HG03442 (cell line): ENCODE data around the gene GABRA5.

Experiments
- ATAC-seq: cut with Tn5 transposase; IDR thresholded peaks from one replicate; pipeline ENCODE4 v1.9.1; 2021; ENCODE audit warnings: mild to moderate bottlenecking, moderate library complexity; ENCODE audit not compliant: unreplicated experiment

GABRA5 gene

GRCh38 chr15:26921433-26921832 is 54.6 kb downstream of the GABRA5 start:
- no peak for ATAC-seq

- no peak for ATAC-seq
Measured at GRCh38 chr15:26926081-26926480, 59.2 kb downstream of the GABRA5 start.

GRCh38 chr15:26928051-26928450 is 61.2 kb downstream of the GABRA5 start:
- ATAC-seq = no peak

- ATAC-seq = no peak
Measured at GRCh38 chr15:26929588-26929987, 62.7 kb downstream of the GABRA5 start.

- ATAC-seq = no peak
Measured at GRCh38 chr15:26934848-26935247, 68.0 kb downstream of the GABRA5 start.

- no peak for ATAC-seq
Measured at GRCh38 chr15:26935322-26935721, 68.5 kb downstream of the GABRA5 start.

- ATAC-seq = no peak
Measured at GRCh38 chr15:26936502-26936901, 69.6 kb downstream of the GABRA5 start.

GRCh38 chr15:26937134-26937533 is 70.3 kb downstream of the GABRA5 start:
- no peak for ATAC-seq

- ATAC-seq = no peak
Measured at GRCh38 chr15:26939398-26939797, 72.5 kb downstream of the GABRA5 start.

GRCh38 chr15:26941489-26941888 is 74.6 kb downstream of the GABRA5 start:
- no peak for ATAC-seq

- no peak for ATAC-seq
Measured at GRCh38 chr15:26943866-26944265, 77.0 kb downstream of the GABRA5 start.

- ATAC-seq = no peak
Measured at GRCh38 chr15:26945046-26945445, 78.2 kb downstream of the GABRA5 start.

GRCh38 chr15:26950001-26950400 is 83.1 kb downstream of the GABRA5 start:
- no peak for ATAC-seq

GRCh38 chr15:26954403-26954802 is 87.5 kb downstream of the GABRA5 start:
- no peak for ATAC-seq

GRCh38 chr15:26967719-26968269 is 100.9 kb downstream of the GABRA5 start:
- ATAC-seq = no peak

- no peak for ATAC-seq
Measured at GRCh38 chr15:26968806-26969205, 101.9 kb downstream of the GABRA5 start.

- no peak for ATAC-seq
Measured at GRCh38 chr15:26970712-26971210, 103.9 kb downstream of the GABRA5 start, which contains the start of gene GABRG3. TSS of gene GABRG3 (plus strand) at chr15:26971181.

GRCh38 chr15:26971271-26972018 is 104.6 kb downstream of the GABRA5 start:
- no peak for ATAC-seq

GRCh38 chr15:26972636-26973035 is 105.8 kb downstream of the GABRA5 start:
- ATAC-seq = no peak

- no peak for ATAC-seq
Measured at GRCh38 chr15:26974120-26974780, 107.4 kb downstream of the GABRA5 start.

GRCh38 chr15:26981492-26981891 is 114.6 kb downstream of the GABRA5 start:
- ATAC-seq = no peak

GRCh38 chr15:26983822-26984221 is 117.0 kb downstream of the GABRA5 start:
- ATAC-seq = no peak
